HG03108 (cell line): ENCODE data around the gene TFEB.

Source experiments
- ATAC-seq: cut with Tn5 transposase; IDR thresholded peaks from one replicate; pipeline ENCODE4 v1.9.1; 2021; ENCODE audit warnings: moderate library complexity; ENCODE audit not compliant: unreplicated experiment

TFEB gene

DNA sequence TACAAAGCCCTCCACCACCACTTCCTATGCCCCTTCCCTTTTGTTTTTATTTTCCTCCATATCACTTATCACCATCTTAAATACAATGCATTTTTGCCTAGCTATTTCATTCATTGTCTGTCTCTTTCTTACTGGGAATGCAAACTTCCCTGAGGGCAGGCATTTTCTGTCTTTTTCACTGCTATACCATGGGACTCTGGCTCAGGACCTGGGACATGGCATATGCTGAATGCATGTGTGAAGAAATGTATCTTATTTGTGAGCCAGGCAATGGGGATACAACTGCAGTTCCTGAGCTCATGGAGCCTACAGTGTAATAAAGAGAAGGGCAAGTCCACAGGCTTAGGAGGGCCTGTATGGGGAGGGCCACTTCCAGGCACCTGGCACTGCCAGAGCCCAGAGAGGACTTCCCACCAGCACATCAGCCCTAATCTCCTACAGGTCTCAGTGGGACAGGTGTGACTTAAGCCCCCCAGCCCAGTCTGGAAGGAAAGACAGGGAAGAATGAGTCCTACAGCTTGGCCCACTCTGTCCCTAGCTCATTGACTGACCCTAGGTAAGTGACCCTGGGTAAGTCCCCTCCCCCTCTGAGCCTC lies 43.2 kb downstream of the TFEB start:
- no peak for ATAC-seq

DNA sequence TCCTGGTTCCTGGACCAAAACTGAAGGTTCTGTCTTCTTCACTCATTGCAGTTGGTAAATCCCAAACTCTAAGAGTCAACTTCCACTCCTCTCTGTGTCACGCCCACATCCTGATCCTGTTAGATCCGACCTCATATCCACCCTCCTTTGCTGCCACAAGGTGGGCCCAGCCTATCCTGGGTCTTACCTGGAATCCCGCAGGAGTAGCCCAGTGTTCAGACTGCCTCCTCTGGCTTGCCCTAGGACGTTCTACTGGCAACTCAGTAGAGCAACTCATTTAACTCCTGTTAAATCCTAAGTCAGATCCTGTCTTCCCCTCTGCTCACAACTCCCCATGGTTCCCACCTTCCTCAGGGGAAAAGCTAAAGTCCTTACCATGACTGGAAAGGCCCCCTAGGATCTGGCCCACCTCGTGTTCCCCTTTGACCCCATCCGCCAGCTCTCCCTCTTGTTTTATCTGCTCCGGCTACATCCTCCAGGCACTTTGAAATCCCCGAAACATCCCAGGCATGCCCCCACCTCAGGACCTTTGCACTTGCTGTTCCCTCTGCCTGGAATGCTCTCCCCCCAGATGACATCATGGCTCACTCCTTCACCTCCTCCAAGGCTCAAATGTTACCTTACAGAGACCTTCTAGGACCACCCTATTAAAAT lies 43.9 kb downstream of the TFEB start:
- ATAC-seq: no peak

DNA sequence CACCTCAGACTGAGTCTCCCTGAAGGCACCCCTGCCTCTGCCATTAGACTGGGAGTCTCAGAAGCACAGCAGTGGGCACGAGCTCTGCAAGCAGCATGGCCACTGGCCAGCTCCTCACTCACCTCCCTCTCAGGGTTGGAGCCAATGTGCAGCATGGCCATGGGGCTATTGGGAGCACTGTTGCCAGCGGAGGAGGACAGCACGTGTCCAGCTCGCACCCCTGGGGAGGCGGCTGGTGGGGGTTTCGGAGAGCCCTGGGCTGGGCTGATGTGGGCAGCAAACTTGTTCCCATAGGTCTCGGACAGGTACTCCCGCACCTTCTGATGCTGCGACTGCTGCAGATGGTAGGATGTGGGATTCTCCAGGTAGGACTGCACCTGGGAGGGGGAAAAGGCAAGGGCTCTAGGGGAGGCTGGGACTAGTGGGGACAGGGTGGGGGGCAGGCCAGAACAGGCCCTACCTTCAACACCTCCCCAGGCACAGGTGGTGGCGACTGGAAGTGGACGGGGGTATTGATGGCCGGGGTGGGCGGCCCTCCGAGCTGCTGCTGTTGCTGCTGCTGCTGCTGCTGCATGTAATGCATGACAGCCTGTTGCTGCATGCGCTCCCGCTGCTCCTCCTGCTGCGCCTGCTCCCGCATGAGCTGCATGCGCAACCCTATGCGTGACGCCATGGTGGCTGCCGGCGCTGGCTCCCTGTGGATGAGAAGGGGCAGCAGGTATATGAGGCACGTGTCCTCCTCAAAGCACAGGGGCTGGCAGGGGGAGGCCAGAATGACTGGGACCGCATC lies 44.7 kb downstream of the TFEB start:
- no peak for ATAC-seq

DNA sequence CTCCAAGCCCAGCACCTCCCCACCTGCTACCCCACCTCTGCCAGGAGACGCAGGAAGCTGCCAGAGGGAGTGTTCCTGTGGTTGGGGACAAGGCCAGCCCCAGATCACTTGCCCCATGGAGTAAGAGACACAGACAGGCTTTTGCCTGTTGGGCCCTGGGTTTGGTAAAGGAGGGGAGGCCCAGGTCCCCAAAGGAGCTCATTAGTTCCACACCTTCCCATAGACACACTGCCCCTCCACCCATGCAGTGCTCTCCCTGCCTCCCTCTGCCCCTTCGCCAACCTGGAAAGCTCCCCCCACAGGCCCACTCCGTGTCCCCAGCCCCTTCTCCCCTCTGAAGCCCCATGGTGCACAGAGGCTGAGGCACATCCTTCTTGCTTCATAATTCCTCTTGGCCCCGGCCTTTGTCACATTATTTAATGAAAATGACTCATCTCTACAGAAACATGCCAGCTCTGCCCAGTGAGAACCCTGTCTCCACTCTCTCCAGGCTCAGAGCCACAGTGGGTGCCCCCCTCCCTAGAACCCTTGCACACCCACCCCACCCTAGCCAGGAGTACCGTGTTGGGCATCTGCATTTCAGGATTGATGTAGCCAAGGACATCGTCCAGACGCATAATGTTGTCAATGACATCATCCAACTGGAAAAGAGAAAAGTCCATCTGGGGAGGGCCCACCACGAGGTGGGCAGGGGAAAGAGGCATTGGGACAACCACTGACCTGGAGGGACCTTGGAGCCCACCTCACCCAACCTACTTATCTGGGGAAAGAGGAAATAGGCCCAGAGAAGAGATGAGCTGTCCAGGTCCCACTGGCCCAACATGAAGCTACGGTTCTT lies 46.0 kb downstream of the TFEB start:
- ATAC-seq: no peak

DNA sequence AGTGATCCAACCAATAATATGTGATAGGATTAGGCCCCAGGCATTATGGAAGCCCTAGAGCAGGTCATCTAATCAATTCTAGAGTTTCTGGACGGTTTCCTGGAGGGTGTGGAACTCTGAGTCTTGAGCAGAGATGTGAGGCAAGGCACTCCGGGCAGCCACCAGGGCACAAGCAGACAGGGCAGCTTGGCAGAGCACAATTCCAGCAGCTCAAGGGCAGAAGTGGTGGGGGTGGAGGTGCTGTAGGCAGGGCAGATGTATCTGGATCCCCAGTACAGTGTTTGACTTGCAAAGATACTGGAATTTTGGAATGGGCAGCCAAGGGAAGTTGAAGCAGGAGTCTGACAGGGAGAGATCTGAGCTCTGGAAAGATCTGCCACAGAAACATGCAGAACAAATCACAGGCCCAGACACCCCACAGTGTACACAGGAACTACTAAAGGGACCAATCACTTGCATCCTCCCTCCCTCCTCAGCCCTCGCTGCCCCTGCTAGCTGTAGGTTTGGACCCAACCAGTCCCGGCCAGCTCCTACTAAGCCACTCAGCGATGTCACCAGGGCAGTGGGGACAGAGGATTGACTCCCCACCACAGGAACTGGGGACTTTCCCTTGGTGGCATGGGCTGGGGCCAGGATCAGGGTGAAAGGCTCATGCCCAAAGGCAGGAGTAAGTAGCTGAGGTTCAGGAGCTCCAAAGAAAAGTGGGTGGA lies 47.0 kb downstream of the TFEB start:
- no peak for ATAC-seq

DNA sequence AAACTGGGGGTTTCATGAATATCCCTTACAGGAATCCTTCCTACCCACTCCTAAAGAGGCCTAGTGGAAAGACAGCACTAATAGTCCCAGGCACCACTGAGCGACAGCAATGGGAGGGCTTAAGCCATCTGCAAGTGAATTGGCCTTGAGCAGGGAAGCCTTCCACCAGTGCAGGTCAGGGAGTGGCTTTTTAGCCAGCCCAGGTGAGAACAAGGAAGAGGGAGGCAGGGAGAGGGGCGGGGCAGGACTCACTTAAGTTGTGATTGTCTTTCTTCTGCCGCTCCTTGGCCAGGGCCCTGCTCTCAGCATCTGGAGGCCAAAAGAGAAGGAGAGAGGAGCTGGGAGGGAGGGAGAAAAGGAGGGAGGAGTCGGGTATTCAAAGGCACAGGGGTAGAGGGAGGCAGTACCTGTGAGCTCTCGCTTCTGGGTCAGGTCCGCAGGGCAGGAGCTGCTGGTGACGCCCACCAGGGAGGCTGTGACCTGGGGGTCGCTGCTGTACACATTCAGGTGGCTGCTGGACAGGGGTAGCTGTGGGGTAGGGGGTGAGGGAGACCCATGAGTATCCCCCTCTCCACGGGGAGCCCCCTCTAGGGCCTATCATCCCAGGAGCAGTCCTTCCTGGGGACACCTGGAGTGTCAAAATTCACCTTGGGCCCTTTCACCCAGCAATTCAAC lies 47.8 kb downstream of the TFEB start:
- ATAC-seq: no peak

DNA sequence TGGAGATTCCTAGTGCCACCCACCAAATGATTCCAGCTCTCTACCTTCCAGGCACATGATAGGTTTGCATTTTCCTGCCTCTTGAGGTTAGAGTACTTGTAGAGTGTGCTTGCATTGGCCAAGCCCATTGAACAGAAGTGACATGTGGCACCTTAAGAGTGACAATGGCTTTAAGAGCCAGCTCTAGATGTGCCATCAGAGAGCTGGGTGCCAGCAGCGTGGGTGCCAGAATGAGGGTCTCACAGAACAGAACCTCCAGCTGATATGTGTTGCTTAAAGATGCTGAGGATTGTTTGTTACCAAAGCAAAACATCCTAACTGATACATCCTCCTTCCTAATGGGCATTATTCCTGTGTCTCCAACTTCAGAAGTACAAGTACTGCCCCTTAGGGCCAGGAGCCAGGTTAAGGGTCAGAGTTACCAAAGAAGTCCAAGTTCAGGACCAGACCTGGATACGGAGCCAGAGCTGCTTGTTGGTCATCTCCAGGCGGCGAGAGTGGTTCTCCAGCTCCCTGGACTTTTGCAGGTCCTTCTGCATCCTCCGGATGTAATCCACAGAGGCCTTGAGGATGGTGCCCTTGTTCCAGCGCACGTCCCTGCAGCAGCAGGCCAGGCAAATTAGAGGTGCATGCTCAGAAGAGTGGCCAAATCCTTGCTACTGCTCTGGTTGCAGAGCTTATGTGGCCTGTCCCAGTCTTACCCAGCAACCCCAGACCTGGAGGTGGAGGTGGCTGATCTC lies 49.6 kb downstream of the TFEB start:
- no peak for ATAC-seq

DNA sequence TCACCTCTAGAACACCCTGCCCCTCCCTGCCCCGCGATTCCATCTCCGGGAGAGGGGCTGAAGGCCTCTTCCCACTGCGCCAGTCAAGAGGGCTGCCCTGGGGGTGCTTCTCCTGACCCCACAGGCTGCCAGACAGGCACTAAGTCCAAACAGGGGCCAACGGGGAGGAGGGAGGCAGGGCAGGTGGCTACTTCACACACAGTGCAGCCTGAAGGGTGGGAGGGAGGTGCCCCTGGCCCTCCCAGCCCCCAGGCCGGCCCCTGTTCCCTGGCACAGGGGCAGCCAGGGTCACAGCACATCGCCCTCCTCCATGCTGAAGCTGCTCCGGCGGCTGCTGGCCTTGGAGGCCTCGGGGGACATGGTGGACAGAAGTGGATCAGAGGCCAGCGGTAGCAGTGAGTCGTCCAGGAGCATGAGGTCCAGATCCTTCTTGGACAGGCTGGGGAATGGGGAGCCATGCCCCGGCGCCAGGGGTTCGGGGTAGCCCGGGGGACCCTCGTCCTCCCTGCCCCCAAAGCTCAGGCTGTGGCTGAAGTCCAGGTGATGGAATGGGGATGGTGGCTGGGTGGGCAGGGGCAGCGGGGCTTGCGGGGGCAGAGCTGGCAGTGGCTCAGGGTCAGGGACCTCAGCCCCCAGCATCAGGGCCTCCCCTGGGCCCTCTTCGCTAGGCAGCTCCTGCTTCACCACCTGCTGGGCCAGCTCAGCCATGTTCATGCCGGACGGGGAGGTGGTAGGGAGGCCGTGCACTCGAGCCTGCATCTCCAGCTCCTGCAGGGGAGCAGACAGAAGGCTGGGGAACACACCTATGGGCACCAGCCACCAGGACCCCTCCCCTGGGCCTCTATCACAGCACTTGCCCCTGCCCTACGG lies 50.9 kb downstream of the TFEB start:
- no peak for ATAC-seq

DNA sequence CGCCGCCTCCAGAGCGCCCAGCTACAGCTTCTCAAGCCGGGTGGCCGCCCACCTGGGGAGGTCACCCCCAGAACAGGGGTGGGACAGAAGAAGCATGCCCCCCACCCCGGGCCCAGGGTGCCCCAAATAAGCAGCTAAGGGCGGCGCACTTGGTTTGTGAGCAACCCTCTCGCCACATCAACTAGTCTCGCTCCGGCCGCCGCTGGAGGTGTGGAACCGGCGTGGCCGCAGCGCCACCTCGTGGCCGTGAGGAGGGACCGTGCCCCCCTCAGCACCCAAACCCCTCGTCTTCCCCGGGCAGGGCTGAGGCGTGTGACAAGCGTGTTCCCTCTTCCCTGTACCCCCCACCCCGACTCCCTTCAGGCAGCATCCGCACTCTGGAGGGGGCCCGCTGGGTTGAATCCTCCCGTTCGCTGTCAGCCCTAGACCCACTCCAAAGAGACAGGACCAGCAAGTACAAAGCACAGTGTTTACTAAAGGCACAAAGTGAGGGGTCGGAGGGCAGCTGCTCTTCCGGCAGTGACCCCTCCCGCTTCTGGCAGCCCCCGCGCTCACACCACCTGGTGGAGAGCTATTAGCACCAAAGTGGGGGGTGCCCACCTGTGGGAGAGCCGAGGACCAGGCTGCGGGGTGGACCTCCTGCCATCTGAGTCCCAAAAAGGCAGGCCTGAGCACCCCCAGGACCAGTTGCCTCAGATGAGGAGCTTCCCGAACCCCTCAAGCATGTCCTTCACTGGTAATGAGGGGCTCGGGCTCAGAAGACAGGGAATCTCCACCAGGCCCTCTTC lies 51.7 kb downstream of the TFEB start:
- peak; percentile 48 for ATAC-seq

DNA sequence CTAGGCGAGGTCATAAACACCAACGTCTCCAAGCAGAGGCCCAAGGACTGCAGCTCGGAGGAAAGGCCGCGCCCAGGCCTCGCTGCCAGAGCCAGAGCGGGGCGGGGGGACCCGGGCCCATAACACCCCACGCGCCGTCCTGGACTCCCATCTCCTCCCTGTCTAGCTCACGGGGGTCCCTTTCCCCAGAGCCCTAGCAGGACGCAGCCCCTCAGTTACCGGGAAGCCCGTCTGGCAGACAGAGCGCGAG lies 52.2 kb downstream of the TFEB start:
- no peak for ATAC-seq

DNA sequence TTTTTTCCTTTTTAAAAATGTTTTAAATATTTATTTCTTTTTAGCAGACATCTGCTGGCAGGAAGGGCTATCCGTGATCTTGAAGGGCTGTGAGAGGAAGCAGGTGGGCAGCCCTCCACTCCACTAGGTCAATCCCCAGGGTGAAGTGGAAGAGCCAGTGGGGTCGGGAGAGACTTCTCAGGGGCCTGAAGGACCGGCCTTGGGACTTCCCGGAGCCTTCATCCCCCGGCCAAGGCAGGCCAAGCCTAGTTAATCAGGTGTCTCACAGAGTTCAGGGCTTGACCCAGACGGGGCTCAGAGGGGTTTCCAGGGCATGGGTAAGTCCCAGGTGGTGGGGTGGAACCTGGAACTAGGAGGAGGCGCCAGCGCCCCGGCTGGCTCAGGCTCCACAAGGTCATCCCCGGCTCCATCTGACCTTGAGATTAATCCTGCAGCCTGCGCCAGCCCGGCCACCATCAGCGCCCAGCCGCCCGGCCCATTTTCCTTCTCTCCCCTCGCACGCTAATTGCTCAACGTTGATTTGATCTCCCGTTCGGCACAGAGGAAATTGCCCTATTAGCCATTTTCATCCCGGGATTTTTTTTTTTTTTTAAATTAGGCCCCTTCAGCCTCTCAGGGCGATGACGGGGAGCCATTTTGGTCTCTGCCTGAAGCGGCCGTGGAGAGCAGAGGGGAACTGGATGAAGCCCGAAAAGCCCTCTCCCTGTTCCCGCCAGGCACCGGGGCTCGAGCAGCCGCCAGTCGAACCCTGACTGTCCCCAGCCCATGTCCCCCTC lies 52.7 kb downstream of the TFEB start:
- ATAC-seq: no peak

DNA sequence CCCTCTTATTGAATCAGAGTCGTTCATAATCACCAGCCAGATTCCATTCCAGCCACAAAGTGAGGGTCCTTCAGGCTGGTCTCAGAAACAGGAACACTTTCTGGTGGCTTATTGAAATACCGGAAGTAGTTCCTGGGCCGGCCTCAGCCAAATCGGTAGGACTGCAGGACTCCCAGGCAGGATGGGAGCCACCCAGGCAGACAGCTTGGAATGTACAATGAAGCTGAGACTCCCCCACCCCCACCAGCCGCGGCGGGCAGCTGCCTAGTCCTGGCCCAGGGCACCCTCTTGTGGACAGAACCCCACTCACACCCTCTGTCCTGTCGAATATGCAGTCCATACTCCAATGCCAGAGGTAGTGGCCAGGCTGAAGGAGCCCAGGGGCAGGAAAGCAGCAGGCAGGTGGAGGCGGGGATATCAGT lies 53.3 kb downstream of the TFEB start:
- peak; percentile 41 for ATAC-seq

DNA sequence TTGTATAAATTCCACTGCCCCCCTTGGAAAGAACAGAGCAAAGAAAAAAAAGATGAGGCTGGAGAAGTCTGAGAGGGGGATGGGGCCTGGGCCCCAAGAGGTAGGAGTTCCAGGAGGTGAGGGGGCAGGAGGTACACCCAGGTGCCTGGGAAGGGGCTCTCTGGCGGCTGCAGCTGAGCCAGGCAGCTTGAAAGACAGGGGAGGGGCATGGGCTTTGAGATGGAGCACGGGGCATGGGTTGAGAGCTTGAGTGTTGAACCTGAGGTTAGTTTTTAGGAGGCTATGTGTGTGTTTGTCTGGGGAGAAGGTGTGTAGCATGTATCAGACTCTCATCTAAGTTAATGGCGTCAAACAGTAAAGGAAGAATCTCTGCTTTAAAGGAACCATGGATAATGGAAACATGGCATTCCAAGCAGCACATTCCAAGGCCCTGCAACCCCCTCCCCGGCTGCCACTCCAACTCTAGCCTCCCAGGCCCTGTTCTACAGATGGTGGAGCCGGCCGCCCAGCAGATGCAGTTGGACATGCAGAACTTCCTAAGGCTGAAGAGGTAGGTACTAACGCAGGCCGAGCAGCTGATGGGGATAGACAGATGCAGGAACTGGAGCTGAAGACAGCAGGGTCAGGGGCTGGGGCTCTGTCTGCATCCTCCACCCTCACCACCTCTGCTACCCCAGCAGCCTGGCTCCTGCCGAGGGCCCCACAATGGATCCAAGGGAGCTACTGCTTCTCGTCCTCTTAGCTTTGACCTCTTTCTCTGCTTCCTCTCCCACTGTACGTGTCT lies 55.0 kb downstream of the TFEB start:
- ATAC-seq: no peak

DNA sequence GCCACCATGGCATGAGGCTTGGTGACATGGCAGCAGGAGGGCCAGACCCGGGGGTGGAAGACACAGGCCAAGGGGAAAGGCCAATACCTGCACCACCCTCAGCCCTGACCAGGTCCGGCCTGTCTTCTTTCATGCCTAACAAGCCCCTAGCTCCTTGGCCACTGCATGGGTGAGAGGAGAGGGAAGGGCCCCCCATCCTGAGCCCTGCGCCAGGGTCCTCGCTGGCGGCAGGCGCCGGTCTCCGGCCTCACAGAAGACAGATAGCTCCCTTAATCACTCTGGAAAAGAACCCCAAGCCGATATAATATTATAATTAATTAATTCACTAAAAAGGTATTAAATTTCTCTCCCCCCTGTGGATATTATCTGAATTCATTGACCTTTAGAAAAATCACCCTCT lies 55.7 kb downstream of the TFEB start:
- ATAC-seq: no peak

DNA sequence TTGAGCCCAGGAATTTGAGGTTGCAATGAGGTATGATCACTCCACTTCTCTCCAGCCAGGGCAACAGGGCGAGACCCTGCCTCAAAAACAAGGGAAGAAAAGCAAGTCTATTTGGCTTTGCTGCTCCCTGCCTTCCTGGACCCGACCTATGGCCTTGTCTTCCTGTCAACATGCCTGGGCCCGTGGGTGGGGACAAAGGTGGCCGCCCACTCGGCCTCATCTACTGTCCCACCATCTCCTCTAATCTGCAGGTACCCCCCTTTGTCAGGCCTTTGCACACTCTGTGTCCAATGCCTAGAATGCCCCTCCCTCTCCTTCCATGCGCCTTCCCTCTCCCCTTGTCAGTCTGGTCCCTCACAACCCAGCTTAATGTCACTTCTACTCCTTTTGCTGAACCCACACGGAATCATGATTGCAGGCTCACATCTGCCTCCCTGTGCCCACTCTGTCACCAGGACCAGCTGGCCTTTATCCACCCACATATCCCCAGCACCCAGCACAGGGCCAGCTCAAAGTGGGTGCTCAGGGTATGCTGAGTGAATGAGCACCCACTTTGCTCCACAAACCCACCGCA lies 56.8 kb downstream of the TFEB start:
- ATAC-seq: no peak
